ENCODE data around the gene MLF2.

The MLF2 gene

GRCh38 chr12:6771509-6772330 lies 18.8 kb upstream of the MLF2 start:
- Histone ChIP-seq H3K4me1 (peaks cover 27% of the 10 kb centered on the region), H2AFZ (no peak overlapping the region), H3K27ac (peak overlapping the region; percentile 50), H3K4me3 (ENCODE audit: low read depth, low read length) (no peak overlapping the region), H3K79me2 (peaks cover 5% of the 10 kb centered on the region), H3K9ac (no peak overlapping the region), H3K27me3 (ENCODE audit: control insufficient read depth, insufficient read depth, low read length) (no peaks in the 10 kb centered on the region), H3K4me2 (ENCODE audit: low read length) (no peak overlapping the region), H3K9me3 (ENCODE audit: control insufficient read depth, low read length) (no peaks in the 10 kb centered on the region), H3K36me3 (ENCODE audit: control insufficient read depth, insufficient read depth, low read length) (no peaks in the 10 kb centered on the region)
- TF ChIP-seq CTCF (IDR thresholded peaks at IDR 0.05) = no peak

GRCh38 chr12:6771091-6771495 lies 18.2 kb upstream of the MLF2 start:
- H3K4me2 ChIP-seq (ENCODE audit: low read length) = no peak overlapping the region
- H3K9ac ChIP-seq = no peak overlapping the region
- no peaks in the 10 kb centered on the region for H3K36me3 ChIP-seq (ENCODE audit: control insufficient read depth, insufficient read depth, low read length)
- H2AFZ ChIP-seq = no peak overlapping the region
- no peak for TF ChIP-seq CTCF (IDR thresholded peaks at IDR 0.05)
- no peaks in the 10 kb centered on the region for H3K9me3 ChIP-seq (ENCODE audit: control insufficient read depth, low read length)
- no peak overlapping the region for H3K4me3 ChIP-seq (ENCODE audit: low read depth, low read length)
- H3K27me3 ChIP-seq (ENCODE audit: control insufficient read depth, insufficient read depth, low read length) = no peaks in the 10 kb centered on the region
- H3K27ac ChIP-seq = peak overlapping the region; percentile 50
- peaks cover 23% of the 10 kb centered on the region for H3K4me1 ChIP-seq
- H3K79me2 ChIP-seq = peaks cover 5% of the 10 kb centered on the region

GRCh38 chr12:6770600-6770999 lies 17.7 kb upstream of the MLF2 start:
- Histone ChIP-seq H3K36me3 (ENCODE audit: control insufficient read depth, insufficient read depth, low read length) (no peaks in the 10 kb centered on the region), H3K9me3 (ENCODE audit: control insufficient read depth, low read length) (no peaks in the 10 kb centered on the region), H3K4me1 (peaks cover 24% of the 10 kb centered on the region), H3K4me2 (ENCODE audit: low read length) (no peak overlapping the region), H3K4me3 (ENCODE audit: low read depth, low read length) (no peak overlapping the region), H2AFZ (no peak overlapping the region), H3K9ac (no peak overlapping the region), H3K27me3 (ENCODE audit: control insufficient read depth, insufficient read depth, low read length) (no peaks in the 10 kb centered on the region), H3K79me2 (peaks cover 5% of the 10 kb centered on the region), H3K27ac (peak overlapping the region; percentile 50)
- TF ChIP-seq CTCF (IDR thresholded peaks at IDR 0.05) = no peak

DNA sequence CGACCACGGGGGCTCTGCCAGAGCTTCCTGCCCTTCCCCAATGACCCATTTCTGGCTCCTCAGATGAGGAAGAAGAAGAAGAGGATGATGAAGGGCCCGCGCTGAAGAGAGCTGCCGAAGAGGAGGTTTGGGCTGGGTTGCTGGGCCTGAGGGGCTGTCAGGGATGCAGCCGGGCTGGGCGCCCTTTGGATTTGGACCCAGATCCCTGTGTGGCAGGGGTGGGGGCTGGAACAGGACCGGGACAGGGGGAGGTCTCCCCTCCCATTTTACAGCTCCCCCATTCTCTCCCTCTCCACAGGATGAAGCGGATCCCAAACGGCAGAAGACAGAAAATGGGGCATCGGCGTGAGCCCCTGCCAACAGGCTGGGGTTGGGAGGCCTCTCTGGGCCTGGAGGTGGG lies 17.2 kb upstream of the MLF2 start:
- Histone ChIP-seq H3K4me3 (ENCODE audit: low read depth, low read length) (no peak overlapping the region), H3K4me1 (peaks cover 29% of the 10 kb centered on the region)
- TF ChIP-seq CTCF (IDR thresholded peaks at IDR 0.05) = no peak

GRCh38 chr12:6769666-6770065 lies 16.7 kb upstream of the MLF2 start:
- Histone ChIP-seq H3K27ac (peak overlapping the region; percentile 91), H3K4me1 (peaks cover 33% of the 10 kb centered on the region), H3K27me3 (ENCODE audit: control insufficient read depth, insufficient read depth, low read length) (no peaks in the 10 kb centered on the region), H2AFZ (no peak overlapping the region), H3K36me3 (ENCODE audit: control insufficient read depth, insufficient read depth, low read length) (no peaks in the 10 kb centered on the region), H3K4me3 (ENCODE audit: low read depth, low read length) (peak overlapping the region; percentile 71), H3K79me2 (peaks cover 5% of the 10 kb centered on the region), H3K4me2 (ENCODE audit: low read length) (no peak overlapping the region), H3K9me3 (ENCODE audit: control insufficient read depth, low read length) (no peaks in the 10 kb centered on the region), H3K9ac (no peak overlapping the region)
- no peak for TF ChIP-seq CTCF (IDR thresholded peaks at IDR 0.05)

More for the DNA sequence above, 17.2 kb upstream of the MLF2 start:
- Histone ChIP-seq H3K79me2 (peaks cover 5% of the 10 kb centered on the region), H2AFZ (no peak overlapping the region), H3K9me3 (ENCODE audit: control insufficient read depth, low read length) (no peaks in the 10 kb centered on the region), H3K4me2 (ENCODE audit: low read length) (no peak overlapping the region), H3K27me3 (ENCODE audit: control insufficient read depth, insufficient read depth, low read length) (no peaks in the 10 kb centered on the region), H3K9ac (no peak overlapping the region), H3K36me3 (ENCODE audit: control insufficient read depth, insufficient read depth, low read length) (no peaks in the 10 kb centered on the region), H3K27ac (no peak overlapping the region)
